HEK293 (cell line): ENCODE measurements around the gene SLC25A47.

Experiments used
- BCL11A ChIP-seq: fragments of 450-650 bp; formaldehyde crosslinking; IDR thresholded peaks from 2 replicates; pipeline ENCODE4 v1.5.1; 2016; ENCODE audit warnings: low read depth, missing biosample characterization, missing genetic modification characterization
- GFI1B ChIP-seq: fragments of 450-650 bp; formaldehyde crosslinking; IDR thresholded peaks from 2 replicates; pipeline ENCODE4 v1.5.1; 2016; ENCODE audit warnings: missing biosample characterization, missing genetic modification characterization
- GLI2 ChIP-seq: fragments of 450-650 bp; formaldehyde crosslinking; IDR thresholded peaks from 2 replicates; pipeline ENCODE4; 2017; ENCODE audit warnings: missing biosample characterization, missing genetic modification characterization, low read depth, borderline replicate concordance
- PATZ1 ChIP-seq: fragments of 450-650 bp; formaldehyde crosslinking; IDR thresholded peaks from 2 replicates; pipeline ENCODE4 v1.5.1; 2016; ENCODE audit warnings: missing biosample characterization, missing genetic modification characterization
- SP2 ChIP-seq: fragments of 450-650 bp; formaldehyde crosslinking; IDR thresholded peaks from 2 replicates; pipeline ENCODE4 v1.5.1; 2016; ENCODE audit warnings: missing biosample characterization, missing genetic modification characterization
- ZBTB1 ChIP-seq: fragments of 450-650 bp; formaldehyde crosslinking; IDR thresholded peaks from 2 replicates; pipeline ENCODE4 v1.5.1; 2016; ENCODE audit warnings: missing biosample characterization, missing genetic modification characterization
- ZNF121 ChIP-seq: fragments of 450-650 bp; formaldehyde crosslinking; IDR thresholded peaks from 2 replicates; pipeline ENCODE4 v1.5.1; 2016; ENCODE audit warnings: missing biosample characterization, missing genetic modification characterization
- ZNF146 ChIP-seq: fragments of 450-650 bp; formaldehyde crosslinking; IDR thresholded peaks from 2 replicates; pipeline ENCODE4 v1.5.1; 2016; ENCODE audit warnings: missing biosample characterization, missing genetic modification characterization
- ZNF280C ChIP-seq: fragments of 450-650 bp; formaldehyde crosslinking; IDR thresholded peaks from 2 replicates; pipeline ENCODE4 v1.5.1; 2016; ENCODE audit warnings: missing biosample characterization, missing genetic modification characterization
- ZNF292 ChIP-seq: fragments of 450-650 bp; formaldehyde crosslinking; IDR thresholded peaks from 2 replicates; pipeline ENCODE4 v1.5.1; 2016; ENCODE audit warnings: low read depth, missing biosample characterization, missing genetic modification characterization, borderline replicate concordance
- ZNF362 ChIP-seq: fragments of 450-650 bp; formaldehyde crosslinking; IDR thresholded peaks from 2 replicates; pipeline ENCODE4 v1.5.1; 2016; ENCODE audit warnings: missing biosample characterization, missing genetic modification characterization
- ZNF529 ChIP-seq: fragments of 450-650 bp; formaldehyde crosslinking; IDR thresholded peaks from 2 replicates; pipeline ENCODE4 v1.5.1; 2017; ENCODE audit warnings: missing genetic modification characterization, missing biosample characterization; ENCODE audit not compliant: insufficient replicate concordance
- ZNF530 ChIP-seq: fragments of 450-650 bp; formaldehyde crosslinking; IDR thresholded peaks from 2 replicates; pipeline ENCODE4 v1.5.1; 2016; ENCODE audit warnings: low read depth, missing biosample characterization, missing genetic modification characterization
- ZNF560 ChIP-seq: fragments of 450-650 bp; formaldehyde crosslinking; IDR thresholded peaks from 2 replicates; pipeline ENCODE4 v1.5.1; 2017; ENCODE audit warnings: missing biosample characterization, missing genetic modification characterization, borderline replicate concordance
- ZNF561 ChIP-seq: fragments of 450-650 bp; IDR thresholded peaks from 2 replicates; pipeline ENCODE4 v1.5.1; 2018; ENCODE audit warnings: missing biosample characterization, missing genetic modification characterization, borderline replicate concordance
- ZNF585B ChIP-seq: fragments of 450-650 bp; formaldehyde crosslinking; IDR thresholded peaks from 2 replicates; pipeline ENCODE4 v1.5.1; 2016; ENCODE audit warnings: missing biosample characterization, missing genetic modification characterization
- ZNF624 ChIP-seq: fragments of 450-650 bp; formaldehyde crosslinking; IDR thresholded peaks from 2 replicates; pipeline ENCODE4 v1.5.1; 2017; ENCODE audit warnings: missing biosample characterization, missing genetic modification characterization
- ZNF626 ChIP-seq: fragments of 450-650 bp; sonication (Bioruptor Pico); formaldehyde crosslinking; IDR thresholded peaks from 2 replicates; pipeline ENCODE4 v1.5.1; 2018; ENCODE audit warnings: missing biosample characterization, missing genetic modification characterization, inconsistent platforms
- ZNF660 ChIP-seq: fragments of 450-650 bp; IDR thresholded peaks from 2 replicates; pipeline ENCODE4 v1.5.1; 2018; ENCODE audit warnings: missing biosample characterization, mild to moderate bottlenecking, missing genetic modification characterization
- TF ChIP-seq, protein P1 (sequence below): fragments of 450-650 bp; IDR thresholded peaks from 2 replicates; pipeline ENCODE4 v1.5.1; 2018; ENCODE audit warnings: missing biosample characterization, missing genetic modification characterization
- TF ChIP-seq, protein P2 (sequence below): fragments of 450-650 bp; formaldehyde crosslinking; IDR thresholded peaks from 2 replicates; pipeline ENCODE4 v1.5.1; 2016; ENCODE audit warnings: missing biosample characterization, missing genetic modification characterization
- TF ChIP-seq, protein P3 (sequence below): fragments of 450-650 bp; formaldehyde crosslinking; IDR thresholded peaks from 2 replicates; pipeline ENCODE4 v1.5.1; 2017; ENCODE audit warnings: missing biosample characterization, missing genetic modification characterization
- TF ChIP-seq, protein P4 (sequence below): fragments of 450-650 bp; formaldehyde crosslinking; IDR thresholded peaks from 2 replicates; pipeline ENCODE4 v1.5.1; 2016; ENCODE audit warnings: missing biosample characterization, missing genetic modification characterization
- TF ChIP-seq, protein P5 (sequence below): fragments of 450-650 bp; formaldehyde crosslinking; IDR thresholded peaks from 2 replicates; pipeline ENCODE4 v1.5.1; 2016; ENCODE audit warnings: missing biosample characterization, missing genetic modification characterization

SLC25A47 gene

DNA sequence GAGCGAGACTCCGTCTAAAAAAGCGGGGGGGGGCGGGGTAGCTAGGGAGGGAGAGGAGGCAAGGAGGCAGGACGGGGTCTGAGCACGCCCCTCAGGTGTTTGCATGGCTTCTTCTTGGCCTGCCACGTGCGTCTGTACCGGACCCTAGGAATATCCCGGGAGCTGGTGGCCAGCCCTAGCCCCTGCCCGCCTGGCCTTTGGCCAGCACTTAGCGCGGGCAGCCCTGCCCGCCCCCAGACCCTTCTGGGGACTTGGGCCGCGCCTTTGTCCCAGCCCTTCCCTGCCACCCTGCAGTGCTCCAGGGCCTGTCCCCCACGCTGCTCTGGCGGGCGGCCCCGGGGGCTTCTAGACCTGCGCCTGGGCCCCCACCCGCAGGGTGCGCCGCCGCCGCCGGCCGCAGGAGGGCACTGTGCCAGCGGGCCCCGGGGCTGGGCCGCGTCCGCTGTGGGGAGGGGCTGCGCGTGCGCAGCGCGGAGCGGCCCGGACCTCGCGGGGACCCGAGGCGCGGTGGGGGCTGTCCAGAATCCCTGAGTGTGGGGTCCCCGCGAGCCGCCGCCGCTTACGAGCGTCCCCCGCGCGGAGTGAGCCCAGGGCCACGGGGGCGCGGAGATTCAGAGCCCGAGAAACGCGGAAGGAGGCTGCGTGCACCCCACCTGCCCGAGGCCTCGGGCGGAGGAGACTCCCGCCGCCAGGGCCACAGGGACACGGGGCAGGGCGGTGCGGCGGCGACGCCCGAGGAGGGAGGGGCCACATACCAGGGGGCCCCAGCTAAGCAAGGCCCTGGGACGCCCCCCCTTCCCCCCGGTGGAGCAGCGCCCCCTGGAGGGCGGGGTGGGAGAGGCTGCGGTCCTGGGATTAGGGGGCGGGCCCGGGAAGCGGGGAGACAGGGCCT, 37.9 kb upstream of the SLC25A47 start (continued):
- TF ChIP-seq, protein P1, sequence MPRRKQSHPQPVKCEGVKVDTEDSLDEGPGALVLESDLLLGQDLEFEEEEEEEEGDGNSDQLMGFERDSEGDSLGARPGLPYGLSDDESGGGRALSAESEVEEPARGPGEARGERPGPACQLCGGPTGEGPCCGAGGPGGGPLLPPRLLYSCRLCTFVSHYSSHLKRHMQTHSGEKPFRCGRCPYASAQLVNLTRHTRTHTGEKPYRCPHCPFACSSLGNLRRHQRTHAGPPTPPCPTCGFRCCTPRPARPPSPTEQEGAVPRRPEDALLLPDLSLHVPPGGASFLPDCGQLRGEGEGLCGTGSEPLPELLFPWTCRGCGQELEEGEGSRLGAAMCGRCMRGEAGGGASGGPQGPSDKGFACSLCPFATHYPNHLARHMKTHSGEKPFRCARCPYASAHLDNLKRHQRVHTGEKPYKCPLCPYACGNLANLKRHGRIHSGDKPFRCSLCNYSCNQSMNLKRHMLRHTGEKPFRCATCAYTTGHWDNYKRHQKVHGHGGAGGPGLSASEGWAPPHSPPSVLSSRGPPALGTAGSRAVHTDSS (tag by site-specific recombination), result 0 out of 2 replicates have a peak, but pooled peaks have one; percentile 14
- TF ChIP-seq ZNF585B (tag by site-specific recombination) (no peak), ZNF121 (tag by site-specific recombination) (no peak), SP2 (tag by site-specific recombination) (peak; percentile 58), PATZ1 (tag by site-specific recombination) (peak; percentile 97), ZNF561 (tag by site-specific recombination) (peak; percentile 83; the same call in 1 of the 2 replicates), ZNF560 (tag by site-specific recombination) (no peak), ZNF362 (tag by site-specific recombination) (no peak), ZNF624 (tag by site-specific recombination) (no peak), ZNF280C (tag by site-specific recombination) (no peak), ZNF292 (tag by site-specific recombination) (no peak), GLI2 (tag by site-specific recombination) (no peak), GFI1B (tag by site-specific recombination) (no peak), BCL11A (peak; percentile 17; the same call in 1 of the 2 replicates), ZBTB1 (tag by site-specific recombination) (0 out of 2 replicates have a peak, but pooled peaks have one; percentile 48), ZNF660 (tag by site-specific recombination) (peak; percentile 85), ZNF529 (tag by site-specific recombination) (no peak), ZNF530 (tag by site-specific recombination) (no peak), ZNF626 (tag by site-specific recombination) (no peak), ZNF146 (no peak; the same call in 1 of the 2 replicates)
- TF ChIP-seq, protein P2, sequence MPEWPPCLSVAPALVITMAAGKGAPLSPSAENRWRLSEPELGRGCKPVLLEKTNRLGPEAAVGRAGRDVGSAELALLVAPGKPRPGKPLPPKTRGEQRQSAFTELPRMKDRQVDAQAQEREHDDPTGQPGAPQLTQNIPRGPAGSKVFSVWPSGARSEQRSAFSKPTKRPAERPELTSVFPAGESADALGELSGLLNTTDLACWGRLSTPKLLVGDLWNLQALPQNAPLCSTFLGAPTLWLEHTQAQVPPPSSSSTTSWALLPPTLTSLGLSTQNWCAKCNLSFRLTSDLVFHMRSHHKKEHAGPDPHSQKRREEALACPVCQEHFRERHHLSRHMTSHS (tag by site-specific recombination), result no peak
- TF ChIP-seq, protein P3, sequence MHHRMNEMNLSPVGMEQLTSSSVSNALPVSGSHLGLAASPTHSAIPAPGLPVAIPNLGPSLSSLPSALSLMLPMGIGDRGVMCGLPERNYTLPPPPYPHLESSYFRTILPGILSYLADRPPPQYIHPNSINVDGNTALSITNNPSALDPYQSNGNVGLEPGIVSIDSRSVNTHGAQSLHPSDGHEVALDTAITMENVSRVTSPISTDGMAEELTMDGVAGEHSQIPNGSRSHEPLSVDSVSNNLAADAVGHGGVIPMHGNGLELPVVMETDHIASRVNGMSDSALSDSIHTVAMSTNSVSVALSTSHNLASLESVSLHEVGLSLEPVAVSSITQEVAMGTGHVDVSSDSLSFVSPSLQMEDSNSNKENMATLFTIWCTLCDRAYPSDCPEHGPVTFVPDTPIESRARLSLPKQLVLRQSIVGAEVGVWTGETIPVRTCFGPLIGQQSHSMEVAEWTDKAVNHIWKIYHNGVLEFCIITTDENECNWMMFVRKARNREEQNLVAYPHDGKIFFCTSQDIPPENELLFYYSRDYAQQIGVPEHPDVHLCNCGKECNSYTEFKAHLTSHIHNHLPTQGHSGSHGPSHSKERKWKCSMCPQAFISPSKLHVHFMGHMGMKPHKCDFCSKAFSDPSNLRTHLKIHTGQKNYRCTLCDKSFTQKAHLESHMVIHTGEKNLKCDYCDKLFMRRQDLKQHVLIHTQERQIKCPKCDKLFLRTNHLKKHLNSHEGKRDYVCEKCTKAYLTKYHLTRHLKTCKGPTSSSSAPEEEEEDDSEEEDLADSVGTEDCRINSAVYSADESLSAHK (tag by site-specific recombination), result peak; percentile 60
- TF ChIP-seq, protein P4, sequence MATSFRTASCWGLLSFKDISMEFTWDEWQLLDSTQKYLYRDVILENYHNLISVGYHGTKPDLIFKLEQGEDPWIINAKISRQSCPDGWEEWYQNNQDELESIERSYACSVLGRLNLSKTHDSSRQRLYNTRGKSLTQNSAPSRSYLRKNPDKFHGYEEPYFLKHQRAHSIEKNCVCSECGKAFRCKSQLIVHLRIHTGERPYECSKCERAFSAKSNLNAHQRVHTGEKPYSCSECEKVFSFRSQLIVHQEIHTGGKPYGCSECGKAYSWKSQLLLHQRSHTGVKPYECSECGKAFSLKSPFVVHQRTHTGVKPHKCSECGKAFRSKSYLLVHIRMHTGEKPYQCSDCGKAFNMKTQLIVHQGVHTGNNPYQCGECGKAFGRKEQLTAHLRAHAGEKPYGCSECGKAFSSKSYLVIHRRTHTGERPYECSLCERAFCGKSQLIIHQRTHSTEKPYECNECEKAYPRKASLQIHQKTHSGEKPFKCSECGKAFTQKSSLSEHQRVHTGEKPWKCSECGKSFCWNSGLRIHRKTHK (tag by site-specific recombination), result no peak
- TF ChIP-seq, protein P5, sequence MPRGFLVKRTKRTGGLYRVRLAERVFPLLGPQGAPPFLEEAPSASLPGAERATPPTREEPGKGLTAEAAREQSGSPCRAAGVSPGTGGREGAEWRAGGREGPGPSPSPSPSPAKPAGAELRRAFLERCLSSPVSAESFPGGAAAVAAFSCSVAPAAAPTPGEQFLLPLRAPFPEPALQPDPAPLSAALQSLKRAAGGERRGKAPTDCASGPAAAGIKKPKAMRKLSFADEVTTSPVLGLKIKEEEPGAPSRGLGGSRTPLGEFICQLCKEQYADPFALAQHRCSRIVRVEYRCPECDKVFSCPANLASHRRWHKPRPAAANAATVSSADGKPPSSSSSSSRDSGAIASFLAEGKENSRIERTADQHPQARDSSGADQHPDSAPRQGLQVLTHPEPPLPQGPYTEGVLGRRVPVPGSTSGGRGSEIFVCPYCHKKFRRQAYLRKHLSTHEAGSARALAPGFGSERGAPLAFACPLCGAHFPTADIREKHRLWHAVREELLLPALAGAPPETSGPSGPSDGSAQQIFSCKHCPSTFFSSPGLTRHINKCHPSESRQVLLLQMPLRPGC (tag by site-specific recombination), result no peak
